Neural cell (in vitro differentiated cells): ENCODE measurements around the gene SND1.

ENCODE experiments used
- CTCF ChIP-seq: fragments of 450-650 bp; IDR thresholded peaks from 2 replicates; pipeline ENCODE4 v1.5.1; 2014; ENCODE audit warnings: antibody characterized with exemption, mild to moderate bottlenecking, moderate library complexity; ENCODE audit not compliant: poor library complexity, severe bottlenecking
- EP300 ChIP-seq: fragments of 450-650 bp; conservative IDR thresholded peaks from 2 replicates; pipeline ENCODE4 v1.6.1; 2014; ENCODE audit warnings: antibody characterized with exemption, mild to moderate bottlenecking, moderate library complexity; ENCODE audit not compliant: poor library complexity, severe bottlenecking
- EZH2 ChIP-seq: fragments of 200-600, 300-800 bp; shearing (Covaris generic), sonication (generic); IDR thresholded peaks from 2 replicates; pipeline ENCODE4 v1.6.1; 2014; ENCODE audit warnings: antibody characterized with exemption, low read length, borderline replicate concordance, mild to moderate bottlenecking; ENCODE audit not compliant: insufficient read depth, poor library complexity, severe bottlenecking
- TAF1 ChIP-seq: IDR thresholded peaks from 2 replicates; pipeline ENCODE4 v1.6.1; 2012; ENCODE audit warnings: low read depth

GRCh38 chr7:127675721-127676120 is 23.7 kb downstream of the SND1 start:
- no peak for TF ChIP-seq CTCF
- TF ChIP-seq EZH2: no peak
- no peak for TF ChIP-seq EP300
- TF ChIP-seq TAF1: no peak
